HCT116 (cell line): ENCODE data around the gene SLC7A5.
"Not testable (repeated sequence)": the region's sequence is repeated elsewhere in the genome, so short reads cannot be mapped to it uniquely, and the experiment has no call there.

Experiments
- CTCF ChIP-seq, 3 experiments: fragments of 200-600 bp in 1 of 3; sonication (generic) in 1 of 3; IDR thresholded peaks in 2 of 3; conservative IDR thresholded peaks in 1 of 3; 2 replicates each; pipeline ENCODE4 v1.5.1; 2012 to 2017; ENCODE audit warnings: low read depth in 2 of 3, low read length in 2 of 3, antibody characterized with exemption in 1 of 3, borderline replicate concordance in 1 of 3, control low read depth in 1 of 3, mild to moderate bottlenecking in 1 of 3, mixed read lengths in 1 of 3, mixed run types in 1 of 3, moderate library complexity in 1 of 3; ENCODE audit not compliant: insufficient read depth in 1 of 3
- EZH2 ChIP-seq: fragments of 200-600 bp; sonication (generic); IDR thresholded peaks from 2 replicates; pipeline ENCODE4 v1.6.1; 2017; ENCODE audit warnings: antibody characterized with exemption, mixed run types
- POLR2AphosphoS5 ChIP-seq: IDR thresholded peaks from 2 replicates; pipeline ENCODE4 v1.6.1; 2011; ENCODE audit warnings: mild to moderate bottlenecking, low read depth, low read length, moderate library complexity

- TF ChIP-seq CTCF (IDR thresholded peaks at IDR 0.05 in 2 of 3, conservative IDR thresholded peaks at IDR 0.05 in 1 of 3; ENCODE audit: borderline replicate concordance in 1 of 3, insufficient read depth in 1 of 3, low read depth in 2 of 3, low read length in 2 of 3); EZH2; POLR2AphosphoS5: not testable (repeated sequence)
Observed at GRCh38 chr16:87861300-87862099, 7.8 kb downstream of the SLC7A5 start.
